Trophoblast cell (in vitro differentiated cells and primary cell): ENCODE measurements around the gene UST.

ENCODE experiments used
- DNase-seq, 2 donors: peaks; one replicate each; pipeline ENCODE4 v3.0.0-alpha.2; 2016
- H2AFZ ChIP-seq: 2 replicates; pipeline ENCODE4 v1.6.1; 2013; ENCODE audit warnings: low read length, moderate library complexity, mild to moderate bottlenecking; ENCODE audit not compliant: insufficient read depth, poor library complexity
- H2AK5ac ChIP-seq: 2 replicates; pipeline ENCODE4 v1.6.1; 2013; ENCODE audit warnings: mild to moderate bottlenecking, low read length
- H2BK120ac ChIP-seq: 2 replicates; pipeline ENCODE4 v1.6.1; 2013; ENCODE audit warnings: low read length, mild to moderate bottlenecking, moderate library complexity; ENCODE audit not compliant: insufficient read depth, poor library complexity
- H2BK12ac ChIP-seq: 2 replicates; pipeline ENCODE4 v1.6.1; 2013; ENCODE audit warnings: mild to moderate bottlenecking, low read length, moderate library complexity
- H2BK5ac ChIP-seq: 2 replicates; pipeline ENCODE4 v1.6.1; 2013; ENCODE audit warnings: low read length, low read depth, moderate library complexity, mild to moderate bottlenecking; ENCODE audit not compliant: poor library complexity
- H3K14ac ChIP-seq: 2 replicates; pipeline ENCODE4 v1.6.1; 2013; ENCODE audit warnings: mild to moderate bottlenecking, low read length
- H3K18ac ChIP-seq: 2 replicates; pipeline ENCODE4 v1.6.1; 2013; ENCODE audit warnings: mild to moderate bottlenecking, low read length
- H3K23ac ChIP-seq: 2 replicates; pipeline ENCODE4 v1.6.1; 2013; ENCODE audit warnings: low read length
- H3K27ac ChIP-seq: 2 replicates; pipeline ENCODE4 v1.5.1; 2013; ENCODE audit warnings: low read depth, mild to moderate bottlenecking, inconsistent platforms, low read length, moderate library complexity
- H3K27me3 ChIP-seq: 2 replicates; pipeline ENCODE4 v1.6.1; 2013; ENCODE audit warnings: inconsistent platforms, mild to moderate bottlenecking, low read length, moderate library complexity; ENCODE audit not compliant: insufficient read depth
- H3K36me3 ChIP-seq, 2 experiments: 1 replicate in 1 of 2; 2 replicates in 1 of 2; pipeline ENCODE4 v1.6.1; 2013; ENCODE audit warnings: low read length in 2 of 2, mild to moderate bottlenecking in 2 of 2, moderate library complexity in 1 of 2; ENCODE audit not compliant: insufficient read depth in 2 of 2, control insufficient read depth in 1 of 2
- H3K4ac ChIP-seq: 2 replicates; pipeline ENCODE4 v1.6.1; 2013; ENCODE audit warnings: low read depth, mild to moderate bottlenecking, low read length, moderate library complexity
- H3K4me1 ChIP-seq, 2 experiments: 1 replicate in 1 of 2; 2 replicates in 1 of 2; pipeline ENCODE4 v1.6.1; 2013; ENCODE audit warnings: low read length in 2 of 2, mild to moderate bottlenecking in 2 of 2, moderate library complexity in 1 of 2; ENCODE audit not compliant: insufficient read depth in 2 of 2, control insufficient read depth in 1 of 2
- H3K4me2 ChIP-seq: 2 replicates; pipeline ENCODE4 v1.6.1; 2013; ENCODE audit warnings: inconsistent platforms, mild to moderate bottlenecking, low read length, moderate library complexity
- H3K4me3 ChIP-seq: 2 replicates; pipeline ENCODE4 v1.5.1; 2013; ENCODE audit warnings: mild to moderate bottlenecking, low read depth, low read length, inconsistent platforms
- H3K79me1 ChIP-seq: one replicate; pipeline ENCODE4 v1.6.1; 2013; ENCODE audit warnings: low read length
- H3K79me2 ChIP-seq: 2 replicates; pipeline ENCODE4 v1.6.1; 2013; ENCODE audit warnings: low read length, mild to moderate bottlenecking; ENCODE audit not compliant: control insufficient read depth, insufficient read depth, poor library complexity
- H3K9ac ChIP-seq: 2 replicates; pipeline ENCODE4 v1.6.1; 2013; ENCODE audit warnings: mild to moderate bottlenecking, low read length
- H3K9me3 ChIP-seq: 2 replicates; pipeline ENCODE4 v1.6.1; 2013; ENCODE audit warnings: low read depth, mild to moderate bottlenecking, control low read depth, inconsistent platforms, low read length; ENCODE audit not compliant: insufficient read depth
- H4K12ac ChIP-seq: 2 replicates; pipeline ENCODE4 v1.6.1; 2013; ENCODE audit warnings: low read depth, mild to moderate bottlenecking, low read length, moderate library complexity
- H4K8ac ChIP-seq: 2 replicates; pipeline ENCODE4 v1.6.1; 2013; ENCODE audit warnings: low read depth, mild to moderate bottlenecking, low read length, moderate library complexity
- H4K91ac ChIP-seq: one replicate; pipeline ENCODE4 v1.6.1; 2013; ENCODE audit warnings: low read depth, mild to moderate bottlenecking, low read length, moderate library complexity
- WGBS: extraction: QIAGEN DNeasy Blood & Tissue Kit; methylation state at CpG from one replicate; pipeline ENCODE4 v1.1.7; 2013; ENCODE audit warnings: missing lambda C conversion rate; ENCODE audit not compliant: insufficient read length, insufficient coverage; ENCODE audit errors: extremely low coverage; 5-methylcytosine and 5-hydroxymethylcytosine counted together

Gene UST

DNA sequence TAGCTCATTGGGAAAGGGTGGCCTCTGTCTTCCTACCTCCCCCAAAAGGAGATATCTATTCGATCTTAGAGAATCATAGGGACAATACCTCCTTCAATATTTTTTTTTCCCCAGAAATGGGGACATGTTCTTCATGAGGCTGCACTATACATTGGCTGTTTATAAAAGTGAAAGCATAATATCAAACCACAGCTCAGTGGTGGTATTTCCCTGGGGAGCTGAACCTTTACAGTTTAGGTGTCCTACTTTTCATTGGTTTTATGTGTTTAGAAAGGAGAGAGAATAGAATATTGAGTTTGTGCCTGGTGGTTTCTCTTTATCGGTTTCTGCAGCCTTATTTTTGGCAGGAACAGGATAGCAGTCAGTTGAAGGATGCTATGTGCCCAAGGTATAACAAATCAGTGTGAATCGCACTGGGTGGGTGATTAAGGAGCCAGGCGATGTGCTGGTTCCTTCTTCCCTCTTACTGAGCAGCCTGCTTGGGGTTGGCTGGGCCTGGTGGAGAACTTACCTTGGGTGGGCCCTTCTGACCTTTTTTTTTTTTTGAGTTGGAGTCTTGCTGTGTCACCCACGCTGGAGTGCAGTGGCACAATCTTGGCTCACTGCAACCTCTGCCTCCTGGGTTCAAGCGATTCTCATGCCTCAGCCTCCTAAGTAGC lies 25.2 kb downstream of the UST start:
- Histone ChIP-seq H3K27me3 (no peaks in the 10 kb centered on the region), H3K4ac (no peak overlapping the region), H3K9ac (no peak overlapping the region), H4K91ac (no peak overlapping the region), H2AFZ (no peak overlapping the region), H3K14ac (no peak overlapping the region), H2AK5ac (no peak overlapping the region), H4K8ac (no peak overlapping the region), H2BK120ac (no peak overlapping the region), H2BK12ac (no peak overlapping the region), H3K27ac (no peak overlapping the region), H3K79me2 (no peaks in the 10 kb centered on the region), H3K79me1 (no peaks in the 10 kb centered on the region), H3K4me1 (no peaks in the 10 kb centered on the region), H3K4me3 (no peak overlapping the region), H4K12ac (no peak overlapping the region), H3K36me3 (no peaks in the 10 kb centered on the region), H3K4me2 (no peak overlapping the region), H3K9me3 (no peaks in the 10 kb centered on the region), H2BK5ac (no peak overlapping the region), H3K23ac (no peak overlapping the region), H3K18ac (no peak overlapping the region)
- no peak for DNase-seq
- WGBS, result no CpG with 5 or more reads among the region's 6 CpGs

DNA sequence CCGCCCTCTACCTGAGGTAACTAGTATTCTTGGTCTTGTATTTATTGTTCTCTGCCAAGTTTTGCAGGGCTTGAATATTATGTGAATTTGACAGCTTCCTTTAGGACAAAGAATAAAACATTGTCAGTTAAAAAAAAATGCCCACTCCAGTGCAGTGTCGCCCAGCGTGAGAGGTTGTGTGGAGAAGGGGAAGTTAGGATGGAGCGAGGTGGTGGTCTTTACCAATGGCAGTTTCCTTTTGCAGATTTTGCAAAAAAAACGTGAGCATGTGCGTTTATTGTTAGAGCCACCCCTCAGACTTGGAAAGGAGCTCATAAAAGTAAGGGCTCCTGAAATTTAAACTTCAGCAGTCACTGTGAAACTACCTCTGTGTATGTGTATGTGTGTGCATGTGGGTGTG lies 28.3 kb downstream of the UST start:
- H3K79me1 ChIP-seq, result no peaks in the 10 kb centered on the region
- H2AFZ ChIP-seq, result no peak overlapping the region
- H3K18ac ChIP-seq, result no peak overlapping the region
- WGBS, result no CpG with 5 or more reads among the region's 6 CpGs
- no peak overlapping the region for H2BK120ac ChIP-seq
- H3K4ac ChIP-seq, result no peak overlapping the region
- H3K4me1 ChIP-seq, result peaks cover 0 to 2% of the 10 kb centered on the region in 2 experiments
- H3K4me3 ChIP-seq, result no peak overlapping the region
- H3K36me3 ChIP-seq, result no peaks in the 10 kb centered on the region
- peaks cover 3% of the 10 kb centered on the region for H3K9me3 ChIP-seq
- H3K9ac ChIP-seq, result no peak overlapping the region
- H2BK12ac ChIP-seq, result no peak overlapping the region
- no peak overlapping the region for H2AK5ac ChIP-seq
- H3K27me3 ChIP-seq, result no peaks in the 10 kb centered on the region
- H3K14ac ChIP-seq, result no peak overlapping the region
- no peak overlapping the region for H3K23ac ChIP-seq
- no peaks in the 10 kb centered on the region for H3K79me2 ChIP-seq
- no peak overlapping the region for H4K8ac ChIP-seq
- no peak overlapping the region for H3K27ac ChIP-seq
- no peak overlapping the region for H4K91ac ChIP-seq
- no peak overlapping the region for H2BK5ac ChIP-seq
- no peak overlapping the region for H4K12ac ChIP-seq
- no peak overlapping the region for H3K4me2 ChIP-seq
- no peak for DNase-seq

DNA sequence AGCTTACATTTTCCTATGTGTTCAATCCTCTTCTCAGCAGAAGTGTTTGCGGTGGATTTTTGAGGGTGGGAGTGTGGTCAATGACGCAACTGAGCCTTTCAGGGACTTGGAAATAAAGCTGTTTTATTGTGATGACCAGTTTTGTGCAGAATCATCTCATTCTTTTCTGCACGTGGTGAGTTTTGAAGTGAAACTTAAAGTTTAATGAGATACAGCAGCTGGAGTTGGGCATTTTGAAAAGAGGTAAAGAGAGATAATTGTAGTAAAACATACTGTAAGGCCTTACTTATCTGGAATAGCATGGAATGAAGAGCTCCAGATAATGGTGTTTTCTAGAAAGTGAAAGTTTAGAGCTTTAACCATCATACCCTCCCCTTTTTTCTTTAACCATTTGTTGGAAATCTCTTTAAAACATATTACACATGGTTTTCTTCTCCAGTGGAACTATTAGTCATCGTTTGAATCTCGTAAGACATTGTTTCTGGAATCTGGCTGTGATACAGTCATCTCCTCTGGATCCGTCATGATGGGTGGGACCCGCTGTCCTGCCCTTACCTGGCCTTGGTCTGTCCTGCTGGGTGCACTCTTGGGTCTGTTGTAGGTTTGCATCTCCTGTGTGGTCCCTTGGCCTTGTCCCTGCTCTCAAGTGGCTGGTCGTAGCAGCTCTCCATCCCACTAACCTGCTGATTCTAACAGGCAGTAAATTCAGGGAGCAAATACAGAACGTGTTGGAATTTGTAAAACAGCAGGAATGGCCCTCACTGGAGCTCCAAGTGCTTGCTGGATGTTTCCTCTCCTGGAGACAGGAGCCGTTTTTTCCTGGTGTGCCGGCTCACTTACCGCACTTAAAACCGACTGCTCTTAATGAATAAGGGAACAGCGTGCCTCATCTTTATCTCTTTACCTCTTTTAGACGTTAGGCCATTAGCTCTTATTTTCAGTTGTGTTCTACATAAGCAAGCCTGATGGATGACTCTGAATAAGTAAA lies 29.8 kb downstream of the UST start:
- H3K79me1 ChIP-seq, result no peaks in the 10 kb centered on the region
- no peaks in the 10 kb centered on the region for H3K36me3 ChIP-seq
- no peak overlapping the region for H4K91ac ChIP-seq
- no CpG with 5 or more reads among the region's 15 CpGs for WGBS
- H3K4me1 ChIP-seq, result peaks cover 0 to 2% of the 10 kb centered on the region in 2 experiments
- no peaks in the 10 kb centered on the region for H3K79me2 ChIP-seq
- H2BK120ac ChIP-seq, result no peak overlapping the region
- H3K4ac ChIP-seq, result no peak overlapping the region
- H3K4me3 ChIP-seq, result no peak overlapping the region
- H3K18ac ChIP-seq, result peak overlapping the region; percentile 23
- H3K27ac ChIP-seq, result no peak overlapping the region
- no peak for DNase-seq
- H3K9me3 ChIP-seq, result peaks cover 3% of the 10 kb centered on the region
- no peak overlapping the region for H3K4me2 ChIP-seq
- H3K9ac ChIP-seq, result no peak overlapping the region
- no peak overlapping the region for H4K12ac ChIP-seq
- H3K23ac ChIP-seq, result no peak overlapping the region
- no peaks in the 10 kb centered on the region for H3K27me3 ChIP-seq
- no peak overlapping the region for H2BK5ac ChIP-seq
- no peak overlapping the region for H2BK12ac ChIP-seq
- H4K8ac ChIP-seq, result no peak overlapping the region
- no peak overlapping the region for H2AFZ ChIP-seq
- no peak overlapping the region for H3K14ac ChIP-seq
- H2AK5ac ChIP-seq, result peak overlapping the region; percentile 59

DNA sequence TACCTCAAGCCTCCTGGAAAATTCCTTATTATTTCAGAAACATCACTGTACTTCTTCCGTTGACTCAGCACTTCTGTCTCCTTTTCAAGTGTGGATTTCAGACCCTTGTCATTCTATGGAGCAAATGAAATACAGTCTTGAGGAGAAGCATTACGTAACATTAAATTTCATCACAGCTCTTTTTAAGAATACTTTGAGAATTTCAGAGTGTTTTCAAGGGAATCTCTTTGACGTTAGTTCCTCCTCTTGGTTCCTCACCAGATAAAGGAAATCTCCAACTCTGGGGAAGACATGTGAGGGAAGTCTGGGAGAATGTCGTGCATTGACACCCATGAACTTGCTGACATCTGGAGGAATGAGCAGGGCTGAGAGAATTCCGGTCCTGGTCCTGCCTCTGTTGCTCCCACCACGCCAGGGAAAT lies 32.3 kb downstream of the UST start:
- H3K79me1 ChIP-seq, result no peaks in the 10 kb centered on the region
- H3K23ac ChIP-seq, result no peak overlapping the region
- no peaks in the 10 kb centered on the region for H3K36me3 ChIP-seq
- H3K27ac ChIP-seq, result no peak overlapping the region
- no peak overlapping the region for H2AFZ ChIP-seq
- no peak overlapping the region for H3K18ac ChIP-seq
- no peak overlapping the region for H3K9ac ChIP-seq
- H4K12ac ChIP-seq, result no peak overlapping the region
- no peaks in the 10 kb centered on the region for H3K79me2 ChIP-seq
- H2AK5ac ChIP-seq, result no peak overlapping the region
- H4K8ac ChIP-seq, result no peak overlapping the region
- no peak overlapping the region for H3K4me2 ChIP-seq
- H4K91ac ChIP-seq, result no peak overlapping the region
- no CpG with 5 or more reads among the region's 6 CpGs for WGBS
- peaks cover 3% of the 10 kb centered on the region for H3K9me3 ChIP-seq
- no peak overlapping the region for H3K4me3 ChIP-seq
- H2BK120ac ChIP-seq, result no peak overlapping the region
- no peak overlapping the region for H2BK5ac ChIP-seq
- H3K4ac ChIP-seq, result no peak overlapping the region
- no peak overlapping the region for H2BK12ac ChIP-seq
- H3K27me3 ChIP-seq, result no peaks in the 10 kb centered on the region
- no peak overlapping the region for H3K14ac ChIP-seq
- peak in 1 of 2 donors; percentile 19 for DNase-seq
- H3K4me1 ChIP-seq, result peaks cover 0 to 2% of the 10 kb centered on the region in 2 experiments
